Endothelial cell of umbilical vein (primary cell): Measurements from ENCODE around the gene GPS1. TPM values are rescaled to one million over a fixed set of nuclear protein-coding genes. Genes with fewer than 3 reads are reported as not detected.

Source experiments
- BruUV-seq: library from RNA; stranded (reverse); fragments of 400-500 nt; replicated peaks from 2 replicates; lab custom pipeline; 2021; lab: Mats Ljungman, UMichigan
- CTCF ChIA-PET: fragments of 300-600, 350-600 bp; sonication (Branson Sonifier 250); formaldehyde crosslinking; loops from one replicate; lab custom pipeline; 2021; ENCODE audit warnings: antibody characterized with exemption, inconsistent platforms; lab: Charles Lee
- POLR2A ChIA-PET: fragments of 300-600, 350-600 bp; sonication (Branson Sonifier 250); formaldehyde crosslinking; loops from one replicate; lab custom pipeline; 2021; ENCODE audit warnings: antibody characterized with exemption, inconsistent platforms; lab: Charles Lee
- DNase-seq: peaks from one replicate; pipeline ENCODE4 v3.0.0-alpha.2; 2011; ENCODE audit warnings: low read depth, low spot score
- FAIRE-seq: peaks from 2 replicates; lab custom pipeline; 2011; peaks lifted over from hg19 to GRCh38; lab: Jason Lieb, UNC
- H2AFZ ChIP-seq: 2 replicates; pipeline ENCODE4 v1.6.0; 2012; ENCODE audit warnings: low read depth, low read length, control low read depth, inconsistent platforms
- H3K27ac ChIP-seq: 2 replicates; pipeline ENCODE4 v1.5.1; 2011; ENCODE audit warnings: low read depth, mild to moderate bottlenecking, control low read depth, low read length, moderate library complexity; ENCODE audit not compliant: insufficient read depth
- H3K27me3 ChIP-seq, 2 experiments: 2 replicates each; pipeline versions ENCODE4 v1.6.0 to v1.6.1; 2011; ENCODE audit warnings: low read length in 2 of 2, mixed read lengths in 1 of 2; ENCODE audit not compliant: control insufficient read depth in 2 of 2, insufficient read depth in 2 of 2
- H3K36me3 ChIP-seq, 2 experiments: 2 replicates in 1 of 2; 3 replicates in 1 of 2; pipeline ENCODE4 v1.5.1; 2011; ENCODE audit warnings: low read length in 2 of 2, mild to moderate bottlenecking in 1 of 2, moderate library complexity in 1 of 2; ENCODE audit not compliant: control insufficient read depth in 2 of 2, insufficient read depth in 2 of 2; ENCODE audit errors: extremely low read depth in 1 of 2
- H3K4me1 ChIP-seq: 3 replicates; pipeline ENCODE4 v1.5.1; 2011; ENCODE audit warnings: mild to moderate bottlenecking, low read length; ENCODE audit not compliant: control insufficient read depth, insufficient read depth; ENCODE audit errors: extremely low read depth
- H3K4me2 ChIP-seq: 2 replicates; pipeline ENCODE4 v1.6.1; 2011; ENCODE audit warnings: low read length, control low read depth, mixed read lengths; ENCODE audit not compliant: insufficient read depth
- H3K4me3 ChIP-seq, 3 experiments: fragments of 200-600 bp in 1 of 3; sonication (generic), shearing (Covaris generic) in 1 of 3; replicated peaks in 1 of 3; 2 replicates each; pipeline ENCODE4 v1.5.1; 2011 to 2016; ENCODE audit warnings: control low read depth in 3 of 3, low read length in 3 of 3, mild to moderate bottlenecking in 2 of 3, inconsistent platforms in 1 of 3, low read depth in 1 of 3, moderate library complexity in 1 of 3; ENCODE audit not compliant: insufficient read depth in 1 of 3
- H3K79me2 ChIP-seq: 2 replicates; pipeline ENCODE4 v1.6.0; 2012; ENCODE audit warnings: low read length, inconsistent platforms; ENCODE audit not compliant: control insufficient read depth, insufficient read depth
- H3K9ac ChIP-seq: replicated peaks from 2 replicates; pipeline ENCODE3; 2011; ENCODE audit warnings: low read length, control low read depth; ENCODE audit not compliant: insufficient read depth; ENCODE audit errors: extremely low read depth
- H3K9me1 ChIP-seq: replicated peaks from 3 replicates; pipeline ENCODE4 v1.6.0; 2011; ENCODE audit warnings: mild to moderate bottlenecking, low read length; ENCODE audit not compliant: control insufficient read depth, insufficient read depth; ENCODE audit errors: extremely low read depth
- H3K9me3 ChIP-seq: replicated peaks from 2 replicates; pipeline ENCODE4 v1.5.1; 2012; ENCODE audit warnings: low read length, inconsistent platforms; ENCODE audit not compliant: control insufficient read depth, insufficient read depth
- H4K20me1 ChIP-seq: replicated peaks from 2 replicates; pipeline ENCODE3; 2011; ENCODE audit warnings: mild to moderate bottlenecking, low read length; ENCODE audit not compliant: control insufficient read depth, insufficient read depth; ENCODE audit errors: extremely low read depth
- EZH2 ChIP-seq: IDR thresholded peaks from 2 replicates; pipeline ENCODE4 v1.6.1; 2012; ENCODE audit warnings: borderline replicate concordance, low read depth, mild to moderate bottlenecking, moderate library complexity, low read length, inconsistent platforms; ENCODE audit not compliant: severe bottlenecking
- FOS ChIP-seq: IDR thresholded peaks from 2 replicates; pipeline ENCODE4 v1.6.1; 2011; ENCODE audit warnings: mild to moderate bottlenecking, low read length, moderate library complexity, borderline replicate concordance; ENCODE audit not compliant: insufficient read depth
- GATA2 ChIP-seq: IDR thresholded peaks from 2 replicates; pipeline ENCODE4 v1.7.0; 2011; ENCODE audit warnings: low read depth, mild to moderate bottlenecking, moderate library complexity, mixed read lengths, low read length; ENCODE audit not compliant: insufficient read length, insufficient read depth
- JUN ChIP-seq: IDR thresholded peaks from 2 replicates; pipeline ENCODE4 v1.6.1; 2011; ENCODE audit warnings: borderline replicate concordance, low read depth; ENCODE audit not compliant: insufficient read length, insufficient read depth
- MYC ChIP-seq: IDR thresholded peaks from one replicate; pipeline ENCODE4 v1.6.1; 2011; ENCODE audit warnings: mild to moderate bottlenecking, low read depth, low read length
- POLR2A ChIP-seq: IDR thresholded peaks from 2 replicates; pipeline ENCODE4 v1.6.1; 2012; ENCODE audit warnings: low read depth, mild to moderate bottlenecking, control low read depth, low read length
- POLR2AphosphoS5 ChIP-seq: IDR thresholded peaks from 2 replicates; pipeline ENCODE4 v1.6.1; 2012; ENCODE audit warnings: low read depth, mild to moderate bottlenecking, control low read depth, low read length, moderate library complexity; ENCODE audit not compliant: insufficient read depth
- dilution Hi-C: fragments of 300-500 bp; cut with MboI; formaldehyde crosslinking; loops from one replicate; pipeline ENCODE4 v1.15.0; 2019; ENCODE audit warnings: low sequenced_read_pairs; ENCODE audit not compliant: extremely low pct_ligation_motif_present
- intact Hi-C: fragments of 100-400 bp; cut with micrococcal nuclease; formaldehyde crosslinking; loops from one replicate; pipeline ENCODE4 v1.10.0; 2022
- polyA plus RNA-seq, 4 experiments: library from polyadenylated mRNA; depleted of rRNA in 3 of 4; stranded (reverse) in 3 of 4; unstranded in 1 of 4; fragments of >200 nt; gene quantifications; 2 replicates each; pipeline versions ENCODE4 v1.2.1 to v1.2.3, GENCODE V29; 2011 to 2012; ENCODE audit warnings: missing spikeins in 1 of 4
- total RNA-seq: library from RNA; stranded (reverse); gene quantifications from 2 replicates; pipeline ENCODE4 v1.2.3, GENCODE V29; 2021
- TF ChIP-seq, protein P1 (sequence below), 2 donors: IDR thresholded peaks; 1 replicate in 1 of 2; 2 replicates in 1 of 2; pipeline ENCODE4 v1.5.1; 2011; ENCODE audit warnings: low read length in 2 of 2, mild to moderate bottlenecking in 2 of 2, moderate library complexity in 2 of 2, control low read depth in 1 of 2, inconsistent platforms in 1 of 2, low read depth in 1 of 2; ENCODE audit not compliant: insufficient read depth in 1 of 2; ENCODE audit errors: extremely low read depth in 1 of 2
- TF ChIP-seq, protein P2 (sequence below): IDR thresholded peaks from 2 replicates; pipeline ENCODE4 v1.6.1; 2011; ENCODE audit not compliant: insufficient read depth, insufficient read length

The GPS1 gene
- total and polyA plus RNA-seq, 2 donors (not counting 3 experiments of a cell fraction or from before 2014, with no cell fraction given): 116 to 178 TPM

DNA sequence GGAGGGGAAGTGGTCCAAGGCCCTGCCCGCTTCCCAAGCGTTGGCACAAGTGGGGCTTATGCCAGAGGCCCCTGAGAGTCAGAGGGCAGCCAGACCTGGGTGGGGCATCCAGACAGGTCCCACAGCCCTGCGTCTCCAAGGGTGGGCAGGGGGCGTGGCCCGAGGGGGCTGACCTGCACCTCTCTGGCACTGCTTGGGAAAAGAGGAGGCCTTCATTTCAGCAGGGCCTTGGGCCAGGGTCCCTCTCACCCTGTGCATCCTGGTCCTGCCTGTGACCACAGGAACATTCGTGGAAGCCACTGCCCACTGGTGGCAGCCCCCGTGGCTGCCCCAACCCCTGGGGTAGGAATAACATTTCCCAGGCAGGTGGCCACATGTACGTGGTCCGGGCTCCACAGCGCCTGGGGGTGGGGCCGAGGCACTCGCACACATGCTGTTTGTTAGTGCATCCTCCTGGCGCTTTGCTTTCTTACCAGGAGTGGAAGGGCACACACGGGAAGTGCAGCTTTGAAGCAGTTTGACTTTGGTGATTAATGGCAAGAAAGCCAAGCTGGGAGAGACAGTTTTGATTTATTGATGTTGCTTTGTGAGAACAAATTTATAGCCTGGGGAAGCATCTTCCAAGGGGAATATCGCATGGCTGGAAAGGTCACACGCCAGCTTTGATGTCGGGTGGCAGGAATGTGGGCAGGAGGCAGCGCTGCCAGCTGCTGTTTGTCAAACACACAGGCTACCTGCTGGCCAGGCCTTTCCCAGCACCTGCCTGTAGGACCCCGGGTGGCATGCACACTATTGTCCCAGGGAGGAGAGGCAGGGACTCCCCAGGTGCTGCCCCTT is 33.3 kb upstream of the GPS1 start:
- Histone ChIP-seq H3K79me2 (peaks cover 5% of the 10 kb centered on the region), H3K36me3 (no peaks in the 10 kb centered on the region), H2AFZ (no peak overlapping the region), H3K27ac (no peak overlapping the region), H3K4me2 (no peak overlapping the region), H3K4me1 (peaks cover 7% of the 10 kb centered on the region), H3K27me3 (no peaks in the 10 kb centered on the region), H3K9me3 (no peaks in the 10 kb centered on the region), H4K20me1 (no peaks in the 10 kb centered on the region), H3K9me1 (no peaks in the 10 kb centered on the region), H3K4me3 (no peak overlapping the region), H3K9ac (no peak overlapping the region)
- intact Hi-C loops (no loop called here), dilution Hi-C loops (no loop called here)
- no TSS peak for BruUV-seq
- ChIA-PET POLR2A (no interaction called here), CTCF (interaction anchor here (2.6 to 9.1 kb wide), 4 partner anchors 12 to 58 kb away, joined by 8 to 345 read pairs (median 32); partner anchors contain the start of genes NOTUM and RAC3)
- FAIRE-seq (no peak), DNase-seq (no peak)
- TF ChIP-seq JUN: no peak
- no peak for TF ChIP-seq POLR2A
- TF ChIP-seq EZH2: no peak
- no peak for TF ChIP-seq FOS
- TF ChIP-seq GATA2: no peak
- no peak for TF ChIP-seq POLR2AphosphoS5
- TF ChIP-seq, protein P1, sequence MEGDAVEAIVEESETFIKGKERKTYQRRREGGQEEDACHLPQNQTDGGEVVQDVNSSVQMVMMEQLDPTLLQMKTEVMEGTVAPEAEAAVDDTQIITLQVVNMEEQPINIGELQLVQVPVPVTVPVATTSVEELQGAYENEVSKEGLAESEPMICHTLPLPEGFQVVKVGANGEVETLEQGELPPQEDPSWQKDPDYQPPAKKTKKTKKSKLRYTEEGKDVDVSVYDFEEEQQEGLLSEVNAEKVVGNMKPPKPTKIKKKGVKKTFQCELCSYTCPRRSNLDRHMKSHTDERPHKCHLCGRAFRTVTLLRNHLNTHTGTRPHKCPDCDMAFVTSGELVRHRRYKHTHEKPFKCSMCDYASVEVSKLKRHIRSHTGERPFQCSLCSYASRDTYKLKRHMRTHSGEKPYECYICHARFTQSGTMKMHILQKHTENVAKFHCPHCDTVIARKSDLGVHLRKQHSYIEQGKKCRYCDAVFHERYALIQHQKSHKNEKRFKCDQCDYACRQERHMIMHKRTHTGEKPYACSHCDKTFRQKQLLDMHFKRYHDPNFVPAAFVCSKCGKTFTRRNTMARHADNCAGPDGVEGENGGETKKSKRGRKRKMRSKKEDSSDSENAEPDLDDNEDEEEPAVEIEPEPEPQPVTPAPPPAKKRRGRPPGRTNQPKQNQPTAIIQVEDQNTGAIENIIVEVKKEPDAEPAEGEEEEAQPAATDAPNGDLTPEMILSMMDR (IDR thresholded peaks at IDR 0.05; ENCODE audit: extremely low read depth in 1 of 2, insufficient read depth in 1 of 2, low read depth in 1 of 2, low read length in 2 of 2): no peak
- TF ChIP-seq MYC: no peak
- TF ChIP-seq, protein P2, sequence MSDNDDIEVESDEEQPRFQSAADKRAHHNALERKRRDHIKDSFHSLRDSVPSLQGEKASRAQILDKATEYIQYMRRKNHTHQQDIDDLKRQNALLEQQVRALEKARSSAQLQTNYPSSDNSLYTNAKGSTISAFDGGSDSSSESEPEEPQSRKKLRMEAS: no peak
